IPS-18a (cell line): Measurements from ENCODE around the gene BIRC6.
"Not testable (repeated sequence)": the region's sequence is repeated elsewhere in the genome, so short reads cannot be mapped to it uniquely, and the experiment has no call there.

Source experiments
- H3K27ac ChIP-seq: one replicate; pipeline ENCODE4 v1.5.1; 2013; ENCODE audit warnings: low read length
- H3K27me3 ChIP-seq: one replicate; pipeline ENCODE4 v1.6.1; 2013; ENCODE audit warnings: mild to moderate bottlenecking, low read length; ENCODE audit not compliant: control insufficient read depth, insufficient read depth
- H3K36me3 ChIP-seq: one replicate; pipeline ENCODE4 v1.6.1; 2013; ENCODE audit warnings: low read depth, low read length; ENCODE audit not compliant: control insufficient read depth
- H3K4me1 ChIP-seq: one replicate; pipeline ENCODE4 v1.6.1; 2013; ENCODE audit warnings: low read depth, low read length; ENCODE audit not compliant: control insufficient read depth
- H3K4me3 ChIP-seq: one replicate; pipeline ENCODE4 v1.5.1; 2013; ENCODE audit warnings: low read length
- H3K9ac ChIP-seq: one replicate; pipeline ENCODE4 v1.6.1; 2013; ENCODE audit warnings: mild to moderate bottlenecking, low read length, moderate library complexity
- H3K9me3 ChIP-seq: one replicate; pipeline ENCODE4 v1.6.1; 2013; ENCODE audit warnings: low read depth, low read length; ENCODE audit not compliant: control insufficient read depth

BIRC6 gene

DNA sequence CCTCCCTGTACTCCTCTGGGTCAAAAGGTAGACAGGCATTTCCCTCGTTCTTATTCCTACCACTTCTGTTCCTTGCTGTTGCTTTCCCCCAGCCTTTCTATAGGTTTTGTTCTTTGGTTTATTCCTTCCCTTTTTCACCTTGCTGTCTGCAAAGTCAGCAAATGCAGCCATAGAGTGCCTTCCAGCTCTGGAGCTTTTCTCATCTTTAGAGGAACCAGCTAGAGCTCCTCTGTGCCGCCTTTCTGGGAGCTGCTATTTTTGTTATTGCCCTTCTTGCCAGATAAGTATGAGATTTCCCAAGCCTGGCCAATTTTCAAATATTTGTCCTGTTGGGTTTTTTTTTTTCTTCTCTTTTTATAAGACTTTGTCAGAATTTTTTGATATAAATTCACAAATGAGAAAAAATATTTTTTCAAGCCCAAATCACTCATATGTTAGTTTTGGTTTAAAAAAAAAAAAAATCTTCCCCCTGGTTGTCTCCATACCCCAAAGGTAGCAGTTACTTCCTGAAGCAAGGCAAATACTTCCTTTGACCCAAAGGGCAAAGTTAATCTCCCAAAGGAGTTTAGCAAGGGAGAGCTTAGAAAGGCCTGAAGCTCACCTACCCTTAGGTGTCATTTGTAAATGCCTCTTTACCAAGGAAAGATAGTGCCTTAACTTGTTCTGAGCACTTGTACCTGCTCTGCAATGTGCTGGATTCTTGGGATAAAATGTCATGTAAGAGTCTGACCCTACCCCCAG is 265.9 kb downstream of the BIRC6 start:
- H3K9ac ChIP-seq = no peak overlapping the region
- no peaks in the 10 kb centered on the region for H3K27me3 ChIP-seq
- H3K9me3 ChIP-seq = no peaks in the 10 kb centered on the region
- H3K27ac ChIP-seq = no peak overlapping the region
- H3K4me3 ChIP-seq = no peak overlapping the region
- no peaks in the 10 kb centered on the region for H3K4me1 ChIP-seq
- peaks cover 16% of the 10 kb centered on the region for H3K36me3 ChIP-seq

GRCh38 chr2:32623311-32623706 is 266.5 kb downstream of the BIRC6 start:
- H3K4me3 ChIP-seq = no peak overlapping the region
- H3K9me3 ChIP-seq = no peaks in the 10 kb centered on the region
- no peak overlapping the region for H3K9ac ChIP-seq
- H3K36me3 ChIP-seq = peaks cover 10% of the 10 kb centered on the region
- H3K4me1 ChIP-seq = no peaks in the 10 kb centered on the region
- H3K27me3 ChIP-seq = no peaks in the 10 kb centered on the region
- no peak overlapping the region for H3K27ac ChIP-seq

DNA sequence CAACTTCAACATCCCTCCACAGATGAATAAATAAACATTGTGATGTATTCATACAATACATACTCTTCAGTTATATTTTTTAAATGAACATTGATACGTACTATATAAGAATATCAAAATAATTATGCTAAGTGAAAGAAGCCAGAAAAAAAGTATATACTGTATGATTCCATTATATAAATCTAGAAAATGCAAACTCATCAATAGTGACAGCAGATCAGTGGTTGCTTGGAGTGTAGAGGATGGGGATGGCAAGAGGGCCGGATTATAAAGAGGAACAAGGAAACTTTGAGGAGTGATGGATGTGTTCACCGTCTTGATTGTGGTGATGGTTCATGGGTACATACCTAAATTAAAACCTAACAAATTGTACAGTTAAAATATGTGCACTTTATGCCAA is 268.0 kb downstream of the BIRC6 start:
- Histone ChIP-seq H3K27ac (no peak overlapping the region), H3K9me3 (no peaks in the 10 kb centered on the region), H3K4me3 (no peak overlapping the region), H3K9ac (no peak overlapping the region), H3K36me3 (peaks cover 5% of the 10 kb centered on the region), H3K27me3 (no peaks in the 10 kb centered on the region), H3K4me1 (no peaks in the 10 kb centered on the region)

GRCh38 chr2:32626639-32627221 is 269.9 kb downstream of the BIRC6 start:
- peak overlapping the region; percentile 95 for H3K4me3 ChIP-seq
- no peaks in the 10 kb centered on the region for H3K4me1 ChIP-seq
- no peaks in the 10 kb centered on the region for H3K9me3 ChIP-seq
- H3K27ac ChIP-seq = no peak overlapping the region
- no peak overlapping the region for H3K9ac ChIP-seq
- no peaks in the 10 kb centered on the region for H3K27me3 ChIP-seq
- H3K36me3 ChIP-seq = peaks cover 5% of the 10 kb centered on the region

GRCh38 chr2:32627441-32627813 is 270.6 kb downstream of the BIRC6 start:
- Histone ChIP-seq H3K27me3 (no peaks in the 10 kb centered on the region), H3K36me3 (no peaks in the 10 kb centered on the region), H3K9ac (peak overlapping the region; percentile 66), H3K4me3 (peak overlapping the region; percentile 95), H3K27ac (peak overlapping the region; percentile 55), H3K4me1 (no peaks in the 10 kb centered on the region), H3K9me3 (no peaks in the 10 kb centered on the region)

DNA sequence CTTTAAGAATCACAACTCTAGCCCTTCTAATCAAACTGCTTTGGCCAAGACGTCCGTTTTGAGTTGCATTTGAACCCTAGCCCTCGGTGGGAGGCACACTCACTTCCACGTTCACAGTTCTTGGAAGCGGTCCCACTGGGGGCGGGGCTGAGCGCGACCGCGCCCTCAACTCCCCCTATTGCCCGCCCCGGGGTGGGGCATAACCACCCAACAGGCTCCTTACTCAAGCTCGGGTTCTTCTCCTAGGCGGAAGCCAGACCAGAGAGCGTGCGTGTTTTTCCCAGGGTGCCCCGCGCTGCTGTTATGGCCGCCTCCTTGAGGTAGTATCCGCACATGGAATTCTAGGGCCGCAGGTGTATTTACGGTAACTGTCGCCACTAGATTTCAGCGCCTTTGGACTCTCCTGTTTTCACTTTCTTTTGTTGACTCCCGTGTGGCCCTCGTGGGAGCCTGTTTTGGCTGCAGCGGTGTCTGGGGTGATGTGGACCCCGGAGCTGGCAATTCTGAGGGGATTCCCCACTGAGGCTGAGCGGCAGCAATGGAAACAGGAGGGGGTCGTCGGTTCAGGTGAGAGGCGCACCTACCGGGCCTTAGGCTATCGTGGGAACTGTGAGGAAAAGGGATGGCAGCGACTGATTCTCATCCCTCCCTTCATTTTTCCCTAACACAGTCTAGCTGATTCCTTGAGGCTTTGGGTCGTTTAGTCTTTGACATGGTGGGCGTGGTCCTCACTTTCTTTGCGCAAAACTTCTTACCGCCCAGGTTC is 271.2 kb downstream of the BIRC6 start, which contains the start of gene TTC27:
TSS of gene TTC27 (plus strand) at position 237 of the 766 bp plus-strand sequence. CDS start at position 480, 243 bp downstream.
- H3K27ac ChIP-seq = peak within 1 kb of the TSS; percentile 55

GRCh38 chr2:32632089-32632488 is 275.3 kb downstream of the BIRC6 start:
- Histone ChIP-seq H3K36me3 (peaks cover 4% of the 10 kb centered on the region), H3K4me3 (no peak overlapping the region), H3K9me3 (no peaks in the 10 kb centered on the region), H3K9ac (no peak overlapping the region), H3K4me1 (no peaks in the 10 kb centered on the region), H3K27ac (no peak overlapping the region), H3K27me3 (no peaks in the 10 kb centered on the region)

More for the DNA sequence above, 271.2 kb downstream of the BIRC6 start, which contains the start of gene TTC27:
- Histone ChIP-seq H3K4me1 (no peaks in the 10 kb centered on the region), H3K36me3 (no peaks in the 10 kb centered on the region), H3K4me3 (peak within 1 kb of the TSS; percentile 95), H3K27me3 (no peaks in the 10 kb centered on the region), H3K9ac (peak within 1 kb of the TSS; percentile 86), H3K9me3 (no peaks in the 10 kb centered on the region)

- no peaks in the 10 kb centered on the region for H3K4me1 ChIP-seq
- H3K36me3 ChIP-seq = peaks cover 7% of the 10 kb centered on the region
- H3K27ac ChIP-seq = no peak overlapping the region
- H3K9ac ChIP-seq = no peak overlapping the region
- no peaks in the 10 kb centered on the region for H3K27me3 ChIP-seq
- H3K9me3 ChIP-seq = no peaks in the 10 kb centered on the region
- H3K4me3 ChIP-seq = no peak overlapping the region
Observed at GRCh38 chr2:32633040-32633439, 276.2 kb downstream of the BIRC6 start.

- H3K27me3 ChIP-seq, H3K27ac ChIP-seq, H3K4me1 ChIP-seq, H3K4me3 ChIP-seq, H3K9ac ChIP-seq, H3K9me3 ChIP-seq: not testable (repeated sequence)
- H3K36me3 ChIP-seq = peaks cover 15% of the 10 kb centered on the region
Observed at GRCh38 chr2:32638548-32638947, 281.7 kb downstream of the BIRC6 start.

- H3K27ac ChIP-seq = no peak overlapping the region
- no peak overlapping the region for H3K9ac ChIP-seq
- H3K9me3 ChIP-seq = no peaks in the 10 kb centered on the region
- no peaks in the 10 kb centered on the region for H3K27me3 ChIP-seq
- H3K36me3 ChIP-seq = peaks cover 11% of the 10 kb centered on the region
- no peaks in the 10 kb centered on the region for H3K4me1 ChIP-seq
- no peak overlapping the region for H3K4me3 ChIP-seq
Observed at GRCh38 chr2:32641180-32641579, 284.4 kb downstream of the BIRC6 start.

DNA sequence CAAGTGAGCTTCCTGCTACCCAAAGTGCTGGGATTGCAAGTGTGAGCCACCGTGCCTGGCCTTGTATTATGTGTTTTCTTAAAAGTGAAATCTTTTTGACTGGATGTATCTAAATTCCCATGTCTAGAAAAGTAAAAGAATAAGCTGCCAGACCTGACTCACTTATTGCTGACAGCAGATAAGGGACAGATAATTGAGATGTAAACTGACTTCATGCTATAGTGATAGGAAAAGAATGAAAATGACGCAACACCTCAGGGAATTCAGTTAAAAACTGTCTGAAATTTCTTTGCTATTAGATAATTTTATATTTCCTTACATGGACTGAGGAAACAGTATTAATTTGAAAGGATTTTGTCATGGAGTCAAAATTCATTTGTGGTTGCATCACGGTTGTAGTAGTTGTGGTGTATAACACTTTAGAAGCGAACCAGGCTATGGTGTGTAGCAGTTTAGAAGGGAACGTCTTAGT is 290.4 kb downstream of the BIRC6 start:
- Histone ChIP-seq H3K4me3 (no peak overlapping the region), H3K27ac (no peak overlapping the region), H3K9ac (no peak overlapping the region), H3K36me3 (peaks cover 4% of the 10 kb centered on the region), H3K9me3 (no peaks in the 10 kb centered on the region), H3K4me1 (no peaks in the 10 kb centered on the region), H3K27me3 (no peaks in the 10 kb centered on the region)
